ENCODE measurements around the gene FILIP1L.

GRCh38 chr3:99899603-99900002 lies 214.7 kb downstream of the FILIP1L start:
- TF ChIP-seq CTCF (conservative IDR thresholded peaks at IDR 0.05; ENCODE audit: low read length), result no peak
- TF ChIP-seq EZH2phosphoT487 (IDR thresholded peaks at IDR 0.05; ENCODE audit: borderline replicate concordance), result no peak

Data from Loucy (cell line).